HepG2 (cell line): ENCODE data around the gene MRFAP1. TPM values are rescaled to one million over a fixed set of nuclear protein-coding genes. Genes with fewer than 3 reads are reported as not detected.

ENCODE experiments used
- AFF4 ChIP-seq: sonication (generic); formaldehyde crosslinking; IDR thresholded peaks from 2 replicates; pipeline ENCODE4 v1.4.0; 2020; ENCODE audit warnings: missing genetic modification reagents
- FOXA3 ChIP-seq: IDR thresholded peaks from 2 replicates; pipeline ENCODE4 v1.6.1; 2016; ENCODE audit warnings: missing genetic modification reagents, missing compliant biosample characterization
- FOXO4 ChIP-seq: sonication (generic); formaldehyde crosslinking; conservative IDR thresholded peaks from 2 replicates; pipeline ENCODE4 v1.8.1; 2023; ENCODE audit warnings: missing genetic modification reagents
- NR0B2 ChIP-seq: sonication (generic); formaldehyde crosslinking; IDR thresholded peaks from 2 replicates; pipeline ENCODE4 v1.4.0; 2020; ENCODE audit warnings: mild to moderate bottlenecking, missing genetic modification reagents
- SMAD9 ChIP-seq: sonication (generic); formaldehyde crosslinking; IDR thresholded peaks from 2 replicates; pipeline ENCODE4 v1.5.1; 2020; ENCODE audit warnings: mild to moderate bottlenecking, missing genetic modification reagents
- TEAD3 ChIP-seq: optimal IDR thresholded peaks from 2 replicates; pipeline ENCODE3; 2016; ENCODE audit warnings: borderline replicate concordance
- ZBTB40 ChIP-seq, 2 experiments: fragments of 450-650 bp in 1 of 2; sonication (generic) in 1 of 2; formaldehyde crosslinking in 1 of 2; IDR thresholded peaks; 2 replicates each; pipeline versions ENCODE4 v1.6.1 to v1.8.0; 2016 to 2022; ENCODE audit warnings: antibody characterized with exemption in 1 of 2, mild to moderate bottlenecking in 1 of 2, missing genetic modification reagents in 1 of 2
- ZC3H4 ChIP-seq: sonication (generic); formaldehyde crosslinking; IDR thresholded peaks from 2 replicates; pipeline ENCODE4 v1.4.0; 2020; ENCODE audit warnings: missing genetic modification reagents, borderline replicate concordance
- ZNF598 ChIP-seq: sonication (generic); formaldehyde crosslinking; IDR thresholded peaks from 2 replicates; pipeline ENCODE4 v1.5.1; 2020; ENCODE audit warnings: mild to moderate bottlenecking, missing genetic modification reagents, borderline replicate concordance
- polyA plus RNA-seq, 8 experiments: library from polyadenylated mRNA; depleted of rRNA in 3 of 8; stranded (reverse) in 7 of 8; unstranded in 1 of 8; fragments of >200 nt; fragmentation: Illumina TruSeq in 4 of 8; extraction: Trizol in 4 of 8; gene quantifications; 2 replicates each; pipeline versions ENCODE4 v1.2.1 to v1.2.3, GENCODE V29; 2011 to 2016; ENCODE audit warnings: low read depth in 4 of 8, missing spikeins in 1 of 8, mixed read lengths in 1 of 8; ENCODE audit not compliant: insufficient read depth in 1 of 8
- total RNA-seq, 5 experiments: library from RNA; depleted of rRNA; stranded (reverse); fragments of >200 nt; fragmentation: Illumina TruSeq; extraction: Trizol; gene quantifications; 2 replicates each; pipeline ENCODE4 v1.2.3, GENCODE V29; 2016; ENCODE audit warnings: low read depth in 1 of 5

MRFAP1 gene
- total and polyA plus RNA-seq, 2 of the 13 experiments (the other 11 are each of a cell fraction or from before 2014, with no cell fraction given), result 112 to 158 TPM

- TF ChIP-seq NR0B2 (CRISPR knock-in tag), result no peak
- 0 out of 2 replicates have a peak, but pooled peaks have one; percentile 13 for TF ChIP-seq AFF4 (CRISPR knock-in tag)
- no peak for TF ChIP-seq TEAD3 (CRISPR knock-in tag)
- no peak for TF ChIP-seq ZBTB40 (IDR thresholded peaks at IDR 0.05)
- TF ChIP-seq ZBTB40 (CRISPR knock-in tag; IDR thresholded peaks at IDR 0.05), result no peak
- TF ChIP-seq SMAD9, result no peak
- TF ChIP-seq ZNF598 (CRISPR knock-in tag), result no peak
- peak; percentile 12; the same call in 1 of the 2 replicates for TF ChIP-seq FOXA3 (CRISPR knock-in tag)
- TF ChIP-seq FOXO4 (CRISPR knock-in tag), result 0 out of 2 replicates have a peak, but pooled peaks have one; percentile 88
- TF ChIP-seq ZC3H4 (CRISPR knock-in tag), result no peak
These were observed 34.1 kb downstream of the MRFAP1 start (continued) for GRCh38 chr4:6674500-6675149.
